ENCODE results near the gene C17orf67. TPM values are rescaled to one million over a fixed set of nuclear protein-coding genes. Genes with fewer than 3 reads are reported as not detected.

C17orf67 gene, protein sequence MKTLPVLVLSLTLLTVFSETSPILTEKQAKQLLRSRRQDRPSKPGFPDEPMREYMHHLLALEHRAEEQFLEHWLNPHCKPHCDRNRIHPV
- 1.6 TPM in 2 replicates for total RNA-seq

DNA sequence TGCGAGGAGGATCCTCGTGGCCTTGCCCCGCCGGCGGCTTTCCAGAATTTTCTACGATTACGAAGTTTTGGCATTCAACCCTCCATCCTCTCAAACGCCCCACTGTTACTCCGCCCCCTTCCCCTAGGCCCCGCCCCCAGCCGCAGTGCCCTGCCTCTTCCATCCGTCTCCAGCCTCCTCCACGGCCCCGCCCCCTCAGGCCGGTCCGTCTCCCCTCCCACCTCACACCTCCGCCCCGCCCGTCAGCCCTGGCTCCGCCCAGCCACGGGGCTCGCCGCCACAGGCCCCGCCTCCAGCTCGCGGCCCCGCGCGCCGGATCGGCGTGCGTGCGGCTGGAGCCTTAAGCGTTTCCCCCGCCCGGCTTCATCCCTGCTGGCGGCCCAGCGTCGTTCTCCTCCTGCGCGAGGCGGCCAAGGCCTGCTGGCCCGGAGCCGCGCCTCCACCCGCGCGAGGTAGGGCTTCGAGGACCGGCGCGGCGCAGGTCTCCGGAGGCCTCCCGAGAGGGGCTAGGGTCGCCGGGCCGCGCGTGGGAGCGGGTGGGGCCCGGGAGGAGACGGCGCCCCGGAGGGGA is at the start of gene C17orf67, which contains the start of gene DGKE:
Gene C17orf67 (minus strand): TSS at position 112 of the 571 bp plus-strand sequence. CDS start 18,110 bp downstream, outside the sequence.
Gene DGKE (plus strand): TSS at position 343 of the 571 bp plus-strand sequence. CDS start 645 bp downstream, outside the sequence.

Small RNA genes lying within 50 kb of the gene (small RNA-seq; reads per million reads assigned to genes)
- not detected for gene RNU6-1158P

Other genes with a start within 250 kb of the C17orf67 start
- 1.5 and 6.8 TPM in 2 replicates for gene NOG, start 240.2 kb downstream of the C17orf67 start, total RNA-seq
- gene DGKE, start 231 bp upstream of the C17orf67 start, total RNA-seq, result 27.9 and 30.9 TPM in 2 replicates
- gene TRIM25, start 80.1 kb upstream of the C17orf67 start, total RNA-seq, result 43.2 and 61.9 TPM in 2 replicates
- 23.0 and 25.5 TPM in 2 replicates for gene COIL, start 127.1 kb upstream of the C17orf67 start, total RNA-seq
- 26.2 and 33.7 TPM in 2 replicates for gene SCPEP1, start 144.2 kb upstream of the C17orf67 start, total RNA-seq

Measured in thoracic aorta endothelial cell (primary cell).